HCT116 (cell line): ENCODE data around the gene FAR1.

Experiments
- ATF3 ChIP-seq: IDR thresholded peaks from 2 replicates; pipeline ENCODE4 v1.6.1; 2012
- EZH2 ChIP-seq: fragments of 200-600 bp; sonication (generic); IDR thresholded peaks from 2 replicates; pipeline ENCODE4 v1.6.1; 2017; ENCODE audit warnings: antibody characterized with exemption, mixed run types
- MAX ChIP-seq: IDR thresholded peaks from 2 replicates; pipeline ENCODE4 v1.6.1; 2012
- POLR2A ChIP-seq: IDR thresholded peaks from 2 replicates; pipeline ENCODE4 v1.7.0; 2011; ENCODE audit warnings: borderline replicate concordance; ENCODE audit not compliant: insufficient read depth, insufficient read length; ENCODE audit errors: extremely low read depth
- RAD21 ChIP-seq: IDR thresholded peaks from 2 replicates; pipeline ENCODE4 v1.6.1; 2012; ENCODE audit warnings: low read depth, mild to moderate bottlenecking

GRCh38 chr11:13661074-13661623, 7.3 kb upstream of the FAR1 start:
- TF ChIP-seq RAD21 (no peak), MAX (no peak), POLR2A (no peak), ATF3 (no peak), EZH2 (no peak)
